Measurements from ENCODE around the gene PLA2G3. TPM values are rescaled to one million over a fixed set of nuclear protein-coding genes. Genes with fewer than 3 reads are reported as not detected.
"Not testable (repeated sequence)": the region's sequence is repeated elsewhere in the genome, so short reads cannot be mapped to it uniquely, and the experiment has no call there.

Gene PLA2G3
- total and polyA plus RNA-seq, 2 of the 13 experiments (the other 11 are each of a cell fraction or from before 2014, with no cell fraction given), result 0.12 to 0.42 TPM

DNA sequence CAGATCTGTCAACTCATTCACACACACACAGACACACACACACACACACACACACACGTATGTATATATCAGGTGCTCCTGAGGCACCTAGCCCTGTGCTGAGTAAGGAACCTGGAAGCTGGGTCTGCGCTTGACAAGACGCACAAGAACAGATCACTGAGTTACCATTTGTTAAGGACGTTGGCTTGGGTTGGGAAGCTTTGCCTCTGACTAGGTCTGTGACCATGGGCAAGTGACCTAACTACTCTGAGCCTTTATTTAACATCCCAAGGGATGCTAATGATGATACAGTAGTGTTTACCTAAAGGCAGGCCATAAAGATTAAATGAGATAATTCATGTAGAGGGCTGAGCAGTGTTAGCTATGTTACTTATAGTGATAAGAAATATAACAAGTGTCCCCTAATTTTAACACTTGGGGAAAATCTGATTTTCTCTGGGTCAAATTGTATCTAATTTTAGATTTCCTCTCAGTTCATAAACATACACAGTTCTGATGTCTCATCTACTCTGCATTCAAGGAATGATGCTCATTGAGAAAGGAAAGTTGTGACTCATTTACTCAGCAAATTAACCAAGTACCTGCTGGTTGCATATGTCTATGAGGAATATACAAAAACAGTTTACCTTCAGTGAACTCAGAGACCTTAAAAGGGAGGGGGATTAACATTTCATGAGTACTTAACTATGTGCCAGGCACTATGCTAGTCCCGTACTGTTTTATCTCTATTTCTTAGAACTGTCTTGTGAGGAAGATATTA, 33.3 kb upstream of the PLA2G3 start:
- H3K27me3 ChIP-seq (ENCODE audit: control insufficient read depth in 1 of 2, insufficient read depth in 2 of 2, low read length in 2 of 2), result no peaks in the 10 kb centered on the region
- H4K20me1 ChIP-seq (ENCODE audit: insufficient read depth, low read length), result 0 out of 2 replicates have a peak, but pooled peaks cover 2% of the 10 kb centered on the region
- ChIA-PET POLR2A (interaction anchor here (0.6 kb wide), 1 partner anchor 117 kb away, joined by 3 read pairs; no protein-coding TSS in a partner anchor), CTCF (ENCODE audit: low intra/inter-chr PET ratio, low total read pairs) (no interaction called here)
- H3K9me3 ChIP-seq (ENCODE audit: low read length), result no peaks in the 10 kb centered on the region
- no peak overlapping the region for H3K27ac ChIP-seq (ENCODE audit: extremely low read length, insufficient read depth, low read length)
- H3K9ac ChIP-seq (ENCODE audit: insufficient read depth, low read depth, low read length), result no peak overlapping the region
- H2AFZ ChIP-seq (ENCODE audit: low read length), result no peak overlapping the region
- H3K36me3 ChIP-seq (replicated peaks in 1 of 2; ENCODE audit: control insufficient read depth in 1 of 2, insufficient read depth in 2 of 2, low read length in 2 of 2), result peaks cover 3% of the 10 kb centered on the region in 2 experiments; a peak in 3 of 5 replicates
- no peak for ATAC-seq
- FAIRE-seq, result no peak
- H3K79me2 ChIP-seq (ENCODE audit: insufficient read depth, low read length), result peaks cover 50% of the 10 kb centered on the region
- intact Hi-C loops (cut with micrococcal nuclease; ENCODE audit: unreplicated experiment) (no loop called here), in situ Hi-C loops (cut with HindIII; ENCODE audit: extremely low pct_ligation_motif_present, low pct_unique_long_range_greater_than_20kb) (no loop called here)
- no peak for TF ChIP-seq POLR2AphosphoS5 (IDR thresholded peaks at IDR 0.05; ENCODE audit: low read depth, low read length)
- TF ChIP-seq KMT2A (CRISPR knock-in tag; IDR thresholded peaks at IDR 0.05), result no peak
- TF ChIP-seq NKX3-1 (CRISPR knock-in tag; IDR thresholded peaks at IDR 0.05), result no peak
- no peak for TF ChIP-seq ZNF292 (CRISPR knock-in tag; IDR thresholded peaks at IDR 0.05; ENCODE audit: borderline replicate concordance, low read depth)
- no peak for TF ChIP-seq ZNF550 (CRISPR knock-in tag; IDR thresholded peaks at IDR 0.05; ENCODE audit: borderline replicate concordance)
- TF ChIP-seq ZNF484 (CRISPR knock-in tag; IDR thresholded peaks at IDR 0.05; ENCODE audit: borderline replicate concordance, low read depth), result no peak
- TF ChIP-seq, protein P1, sequence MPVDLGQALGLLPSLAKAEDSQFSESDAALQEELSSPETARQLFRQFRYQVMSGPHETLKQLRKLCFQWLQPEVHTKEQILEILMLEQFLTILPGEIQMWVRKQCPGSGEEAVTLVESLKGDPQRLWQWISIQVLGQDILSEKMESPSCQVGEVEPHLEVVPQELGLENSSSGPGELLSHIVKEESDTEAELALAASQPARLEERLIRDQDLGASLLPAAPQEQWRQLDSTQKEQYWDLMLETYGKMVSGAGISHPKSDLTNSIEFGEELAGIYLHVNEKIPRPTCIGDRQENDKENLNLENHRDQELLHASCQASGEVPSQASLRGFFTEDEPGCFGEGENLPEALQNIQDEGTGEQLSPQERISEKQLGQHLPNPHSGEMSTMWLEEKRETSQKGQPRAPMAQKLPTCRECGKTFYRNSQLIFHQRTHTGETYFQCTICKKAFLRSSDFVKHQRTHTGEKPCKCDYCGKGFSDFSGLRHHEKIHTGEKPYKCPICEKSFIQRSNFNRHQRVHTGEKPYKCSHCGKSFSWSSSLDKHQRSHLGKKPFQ (CRISPR knock-in tag; IDR thresholded peaks at IDR 0.05; ENCODE audit: insufficient replicate concordance), result no peak
- TF ChIP-seq TCF7 (IDR thresholded peaks at IDR 0.05; ENCODE audit: low read depth), result no peak
- TF ChIP-seq, protein P2, sequence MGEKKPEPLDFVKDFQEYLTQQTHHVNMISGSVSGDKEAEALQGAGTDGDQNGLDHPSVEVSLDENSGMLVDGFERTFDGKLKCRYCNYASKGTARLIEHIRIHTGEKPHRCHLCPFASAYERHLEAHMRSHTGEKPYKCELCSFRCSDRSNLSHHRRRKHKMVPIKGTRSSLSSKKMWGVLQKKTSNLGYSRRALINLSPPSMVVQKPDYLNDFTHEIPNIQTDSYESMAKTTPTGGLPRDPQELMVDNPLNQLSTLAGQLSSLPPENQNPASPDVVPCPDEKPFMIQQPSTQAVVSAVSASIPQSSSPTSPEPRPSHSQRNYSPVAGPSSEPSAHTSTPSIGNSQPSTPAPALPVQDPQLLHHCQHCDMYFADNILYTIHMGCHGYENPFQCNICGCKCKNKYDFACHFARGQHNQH (CRISPR knock-in tag; IDR thresholded peaks at IDR 0.05), result no peak
- TF ChIP-seq RBAK (CRISPR knock-in tag; IDR thresholded peaks at IDR 0.05), result no peak
- no peak for TF ChIP-seq ZNF382 (CRISPR knock-in tag; IDR thresholded peaks at IDR 0.05; ENCODE audit: borderline replicate concordance)
- no peak for TF ChIP-seq CAMTA2 (CRISPR knock-in tag; IDR thresholded peaks at IDR 0.05; ENCODE audit: borderline replicate concordance)
- TF ChIP-seq ZNF782 (CRISPR knock-in tag; IDR thresholded peaks at IDR 0.05; ENCODE audit: borderline replicate concordance), result no peak
- no peak overlapping the region for H3K4me3 ChIP-seq (replicated peaks in 1 of 3; ENCODE audit: insufficient read depth in 1 of 3, low read depth in 2 of 3, low read length in 3 of 3)
- 92% methylated on average over 5 of the region's 5 CpGs for WGBS (ENCODE audit: low lambda C conversion rate)
- no TSS peak for BruUV-seq (replicated peaks)
- no peak for DNase-seq (ENCODE audit: low spot score)
- peaks cover 11% of the 10 kb centered on the region for H3K4me1 ChIP-seq (ENCODE audit: insufficient read depth, low read length)
- no peak overlapping the region for H3K4me2 ChIP-seq (ENCODE audit: low read depth, low read length)

DNA sequence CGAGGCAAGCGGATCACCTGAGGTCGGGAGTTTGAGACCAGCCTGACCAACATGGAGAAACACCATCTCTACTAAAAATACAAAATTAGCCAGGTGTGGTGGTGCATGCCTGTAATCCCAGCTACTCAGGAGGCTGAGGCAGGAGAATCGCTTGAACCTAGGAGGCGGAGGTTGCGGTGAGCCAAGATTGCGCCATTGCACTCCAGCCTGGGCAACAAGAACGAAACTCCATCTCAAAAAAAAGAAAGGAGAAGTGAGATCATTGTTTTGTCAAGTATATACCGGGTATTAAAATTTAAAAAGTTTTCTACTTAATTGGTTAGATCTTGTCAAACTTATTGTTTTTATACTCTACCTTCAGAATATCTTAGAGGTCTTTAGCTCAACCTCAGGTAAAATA, 31.4 kb upstream of the PLA2G3 start:
- H3K4me3 ChIP-seq (replicated peaks in 1 of 3; ENCODE audit: insufficient read depth in 1 of 3, low read depth in 2 of 3, low read length in 3 of 3); in situ Hi-C loops (cut with HindIII; ENCODE audit: extremely low pct_ligation_motif_present, low pct_unique_long_range_greater_than_20kb); H3K4me2 ChIP-seq (ENCODE audit: low read depth, low read length); H3K4me1 ChIP-seq (ENCODE audit: insufficient read depth, low read length); H3K36me3 ChIP-seq (replicated peaks in 1 of 2; ENCODE audit: control insufficient read depth in 1 of 2, insufficient read depth in 2 of 2, low read length in 2 of 2); FAIRE-seq; H3K27ac ChIP-seq (ENCODE audit: extremely low read length, insufficient read depth, low read length); H2AFZ ChIP-seq (ENCODE audit: low read length); ATAC-seq; POLR2A ChIA-PET; H3K9ac ChIP-seq (ENCODE audit: insufficient read depth, low read depth, low read length); intact Hi-C loops (cut with micrococcal nuclease; ENCODE audit: unreplicated experiment); H3K9me3 ChIP-seq (ENCODE audit: low read length); DNase-seq (ENCODE audit: low spot score); H4K20me1 ChIP-seq (ENCODE audit: insufficient read depth, low read length); H3K27me3 ChIP-seq (ENCODE audit: control insufficient read depth in 1 of 2, insufficient read depth in 2 of 2, low read length in 2 of 2); CTCF ChIA-PET (ENCODE audit: low intra/inter-chr PET ratio, low total read pairs); BruUV-seq (replicated peaks): not testable (repeated sequence)
- peaks cover 44% of the 10 kb centered on the region for H3K79me2 ChIP-seq (ENCODE audit: insufficient read depth, low read length)
- WGBS (ENCODE audit: low lambda C conversion rate), result 98% methylated on average over 9 of the region's 9 CpGs
